M059J (cell line): ENCODE measurements around the gene NBL1. TPM values are rescaled to one million over a fixed set of nuclear protein-coding genes. Genes with fewer than 3 reads are reported as not detected.
A peak's percentile ranks its signal among the peaks of the same experiment; 100 is the strongest.

ENCODE experiments used
- DNase-seq: peaks from one replicate; pipeline ENCODE4 v3.0.0-alpha.2; 2012; ENCODE audit warnings: low read depth
- total RNA-seq: library from RNA; depleted of rRNA; stranded (reverse); fragments of >200 nt; shearing (Covaris generic); gene quantifications from 2 replicates; pipeline ENCODE4 v1.2.3, GENCODE V29; 2014

Gene NBL1
- total RNA-seq, 1 experiment from 2014 or later = 36.9 TPM

DNA sequence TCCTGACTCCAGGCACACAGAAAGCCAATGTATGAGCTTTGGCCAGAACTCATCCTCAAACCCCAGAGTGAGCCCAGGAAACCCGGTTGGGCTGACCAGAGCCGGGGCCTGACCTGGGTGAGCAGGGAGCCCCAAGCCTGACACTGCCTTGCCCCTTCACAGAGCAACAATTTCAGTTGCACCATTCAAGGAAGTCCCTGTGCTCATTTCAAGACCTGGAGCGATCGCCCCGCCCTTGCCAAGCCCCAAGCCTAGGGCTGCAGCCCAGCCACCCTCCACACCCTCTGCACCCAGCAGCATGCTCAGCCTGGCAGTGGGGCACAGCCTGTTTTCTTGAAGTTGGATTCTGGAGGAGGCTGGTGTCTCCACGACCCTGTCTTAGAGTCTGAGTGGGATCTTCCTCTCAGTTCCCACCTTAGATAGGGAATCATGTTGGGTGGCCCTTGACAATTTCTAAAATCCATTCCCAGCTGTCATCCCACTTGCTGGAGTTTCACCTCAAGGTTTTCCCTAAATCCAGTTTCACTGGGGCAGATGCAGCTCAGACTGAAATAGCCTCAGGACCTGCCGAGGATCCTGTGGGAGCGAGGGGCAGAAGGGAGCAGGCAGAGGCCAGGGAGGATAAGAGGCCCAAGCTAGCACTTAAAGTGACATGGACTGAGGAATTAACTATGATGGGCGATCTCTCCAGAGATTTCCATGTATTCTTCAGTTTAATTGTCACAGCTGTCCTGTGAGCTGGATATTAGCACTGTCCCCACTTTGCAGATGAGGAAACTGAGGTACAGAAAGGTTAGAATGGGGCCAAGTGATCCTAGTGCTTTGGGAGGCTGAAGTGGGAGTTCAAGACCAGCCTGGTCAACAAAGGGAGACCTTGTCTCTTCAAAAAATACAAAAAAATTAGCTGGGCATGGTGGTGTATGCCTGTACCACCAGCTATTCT lies 2.5 kb downstream of the NBL1 start:
- no peak for DNase-seq

DNA sequence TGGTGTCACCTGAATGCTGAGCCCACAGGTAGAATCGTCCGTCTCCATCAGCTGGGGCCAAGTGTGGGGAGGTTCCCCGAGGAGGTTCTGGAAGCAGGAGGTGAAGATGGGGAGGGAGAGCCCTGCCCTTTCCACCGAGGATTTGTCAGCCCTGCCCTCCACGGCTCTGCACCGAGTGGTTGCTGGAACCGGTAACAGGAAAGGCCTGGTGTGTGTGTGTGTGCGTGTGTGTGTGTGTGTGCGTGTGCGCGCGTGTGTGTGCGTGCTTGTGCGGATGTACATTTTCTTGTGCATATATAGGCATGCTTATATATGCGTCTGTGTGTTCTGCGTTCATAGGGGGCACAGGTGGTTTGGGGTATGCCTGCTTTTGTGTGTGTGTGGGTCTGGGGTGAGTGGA lies 3.5 kb downstream of the NBL1 start:
- DNase-seq = no peak

DNA sequence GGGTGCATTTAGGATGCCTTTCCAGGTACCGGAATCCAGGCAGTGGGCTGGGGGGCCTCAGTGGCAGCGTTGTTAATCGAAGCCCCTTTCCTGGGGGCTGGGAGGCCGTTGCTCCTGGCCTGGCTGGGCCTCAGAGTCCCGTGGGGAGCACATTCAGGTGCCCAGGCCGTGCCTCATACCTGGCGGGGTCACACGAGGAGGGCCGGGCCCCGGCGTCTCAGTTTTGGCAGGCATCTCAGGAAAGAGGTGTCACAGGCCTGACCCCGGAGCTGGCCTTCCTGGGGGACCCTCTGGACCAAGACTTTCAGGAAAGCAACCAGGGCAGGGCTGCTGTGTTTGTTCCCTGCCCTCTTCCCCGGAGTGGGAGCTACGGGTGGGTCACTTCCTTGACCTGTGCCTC lies 4.1 kb downstream of the NBL1 start:
- no peak for DNase-seq

DNA sequence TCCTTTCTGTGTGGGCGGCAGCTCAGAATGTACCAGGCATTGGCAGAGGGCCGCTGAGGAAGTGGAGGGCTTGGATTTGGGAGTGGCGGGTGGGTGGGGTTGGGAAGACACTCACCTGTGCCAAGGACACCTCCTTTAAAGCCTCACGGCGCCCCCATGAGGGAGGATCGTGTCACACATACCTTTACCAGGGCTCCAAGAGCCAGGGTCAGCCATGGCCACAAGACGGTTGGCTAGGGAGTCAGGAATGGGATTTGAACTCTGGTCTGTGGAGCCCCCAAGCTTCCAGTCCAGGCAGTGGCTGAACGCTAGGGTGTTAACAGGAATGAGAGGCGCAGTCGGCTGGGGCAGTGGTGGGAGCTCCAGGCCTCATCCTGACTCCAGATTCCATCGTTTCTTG lies 4.6 kb downstream of the NBL1 start:
- DNase-seq = peak; percentile 45

DNA sequence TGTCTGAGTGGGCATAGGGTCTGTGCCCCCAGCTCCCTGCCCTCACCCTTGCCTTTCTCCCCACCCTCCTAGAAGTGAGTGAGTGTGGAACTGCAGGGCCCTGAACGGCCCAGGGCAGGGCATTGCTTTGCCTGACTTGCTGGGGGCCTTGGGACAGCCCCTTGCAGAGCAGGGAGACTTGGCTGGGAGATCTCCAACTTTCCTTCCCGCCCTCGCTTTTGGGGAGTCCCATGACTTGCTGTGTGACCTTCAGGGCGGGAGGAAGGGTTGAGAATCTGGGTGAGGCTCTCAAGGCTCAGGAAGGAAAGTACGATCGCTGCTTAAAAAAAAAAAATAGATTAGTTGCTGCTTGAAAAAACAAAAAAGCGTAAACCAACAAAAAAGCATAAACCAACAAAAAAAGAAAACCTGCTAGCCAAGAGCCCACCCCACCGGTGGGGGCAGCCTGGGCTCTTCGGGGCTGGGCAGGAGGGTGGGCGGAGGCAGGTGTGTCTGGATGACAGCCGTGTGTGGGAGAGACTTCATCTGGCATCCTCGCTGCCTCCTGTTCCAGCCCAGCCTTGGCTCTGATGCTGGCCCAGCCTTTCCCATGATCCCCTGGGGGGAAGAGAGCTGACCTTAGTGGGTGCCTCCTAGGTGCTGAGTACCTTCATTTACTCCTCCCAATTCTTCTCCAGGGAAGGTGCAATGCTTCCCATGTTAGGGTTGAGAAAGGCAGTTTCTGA lies 6.5 kb downstream of the NBL1 start:
- no peak for DNase-seq

DNA sequence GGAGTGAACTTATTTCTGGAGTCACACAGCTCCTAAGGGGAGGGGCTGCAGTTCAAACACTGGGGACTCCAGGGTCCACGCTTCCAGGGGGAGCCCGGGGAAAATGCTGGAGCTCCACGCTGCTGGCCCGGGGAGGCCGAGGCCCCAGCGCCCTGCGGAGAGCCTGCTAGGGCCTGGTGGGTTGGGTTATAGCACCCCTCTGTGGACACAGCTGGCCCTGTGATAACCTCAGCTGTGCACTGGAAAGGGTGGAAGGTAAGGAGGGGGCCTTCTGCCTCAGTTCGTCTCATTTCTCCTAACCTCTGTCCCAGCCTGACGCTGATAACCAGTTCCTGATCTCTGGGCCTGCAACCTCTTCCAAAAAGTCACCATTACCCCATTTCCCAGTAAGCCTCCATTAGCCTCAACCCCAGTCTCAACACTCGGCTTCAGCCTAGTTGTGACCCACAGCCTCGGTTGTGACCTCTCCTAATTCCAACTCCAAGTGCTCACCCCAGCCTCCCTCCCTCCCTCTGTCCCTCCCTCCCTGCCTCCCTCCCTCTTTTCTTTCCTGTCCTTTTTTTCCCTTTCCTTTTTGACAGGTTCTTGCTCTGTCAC lies 7.1 kb downstream of the NBL1 start:
- peak; percentile 39 for DNase-seq

DNA sequence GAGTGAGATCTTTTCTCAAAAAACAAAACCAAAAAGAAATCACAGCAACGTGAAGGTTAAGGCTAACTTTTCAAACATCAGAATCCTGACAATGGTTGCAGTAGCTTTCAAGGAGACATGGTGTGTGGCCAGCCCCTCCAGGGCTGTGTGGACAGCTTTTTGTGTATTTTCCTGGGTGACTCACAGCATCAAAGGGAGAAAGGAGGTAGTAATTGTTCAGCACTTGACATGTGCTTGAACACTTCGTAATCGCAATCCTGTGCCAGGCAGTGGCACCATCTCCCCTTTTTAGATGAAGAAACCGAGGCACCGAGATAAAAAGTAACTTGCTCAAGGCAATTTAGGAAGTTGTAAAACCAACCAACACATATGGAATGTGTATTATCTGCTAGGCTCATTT lies 10.3 kb downstream of the NBL1 start:
- peak; percentile 67 for DNase-seq

DNA sequence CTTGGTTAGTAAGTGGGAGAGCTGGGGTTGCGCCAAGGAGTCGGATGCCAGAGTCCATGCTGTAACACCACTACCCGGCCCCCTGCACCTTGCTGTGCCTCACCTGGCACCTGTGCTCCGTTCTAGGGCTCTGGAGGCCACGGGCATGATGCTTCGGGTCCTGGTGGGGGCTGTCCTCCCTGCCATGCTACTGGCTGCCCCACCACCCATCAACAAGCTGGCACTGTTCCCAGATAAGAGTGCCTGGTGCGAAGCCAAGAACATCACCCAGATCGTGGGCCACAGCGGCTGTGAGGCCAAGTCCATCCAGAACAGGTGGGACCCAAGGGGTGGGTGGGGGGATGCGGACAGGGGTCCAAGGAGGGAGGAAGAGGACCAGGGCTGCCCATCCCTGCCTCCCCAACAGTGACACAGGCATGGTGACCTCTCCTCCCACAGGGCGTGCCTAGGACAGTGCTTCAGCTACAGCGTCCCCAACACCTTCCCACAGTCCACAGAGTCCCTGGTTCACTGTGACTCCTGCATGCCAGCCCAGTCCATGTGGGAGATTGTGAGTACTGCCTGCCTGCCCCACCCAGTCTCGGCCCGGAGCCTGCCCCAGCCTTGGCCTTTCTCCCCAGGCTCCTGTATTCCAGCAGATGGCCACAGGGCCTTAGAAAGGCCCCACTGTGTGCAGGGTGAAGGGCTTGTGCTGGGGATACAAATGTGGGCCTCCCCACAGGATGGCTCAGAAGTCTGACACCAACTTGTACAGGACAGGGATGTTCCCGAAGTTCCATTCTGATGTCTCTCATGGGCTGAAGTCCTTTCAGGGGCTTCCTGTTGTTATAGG lies 11.0 kb downstream of the NBL1 start:
- DNase-seq = no peak

DNA sequence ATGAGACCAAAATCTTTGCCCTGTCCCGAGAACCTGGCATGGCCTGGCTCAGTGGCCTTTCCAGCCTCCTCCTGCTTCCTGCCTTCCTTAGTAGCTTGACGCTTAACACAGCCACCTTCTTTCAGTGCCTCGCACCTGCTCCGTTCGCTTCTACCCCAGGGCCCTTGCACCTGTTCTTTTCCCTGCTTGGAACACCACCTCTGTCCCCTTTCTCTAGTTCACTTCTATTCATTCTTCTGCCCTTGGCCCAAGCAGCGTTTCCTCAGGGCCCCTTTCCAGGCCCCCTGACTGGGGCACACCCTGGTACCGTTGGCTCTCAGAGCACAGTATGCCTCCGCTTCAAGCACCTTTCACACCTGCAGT lies 11.6 kb downstream of the NBL1 start:
- DNase-seq = no peak

DNA sequence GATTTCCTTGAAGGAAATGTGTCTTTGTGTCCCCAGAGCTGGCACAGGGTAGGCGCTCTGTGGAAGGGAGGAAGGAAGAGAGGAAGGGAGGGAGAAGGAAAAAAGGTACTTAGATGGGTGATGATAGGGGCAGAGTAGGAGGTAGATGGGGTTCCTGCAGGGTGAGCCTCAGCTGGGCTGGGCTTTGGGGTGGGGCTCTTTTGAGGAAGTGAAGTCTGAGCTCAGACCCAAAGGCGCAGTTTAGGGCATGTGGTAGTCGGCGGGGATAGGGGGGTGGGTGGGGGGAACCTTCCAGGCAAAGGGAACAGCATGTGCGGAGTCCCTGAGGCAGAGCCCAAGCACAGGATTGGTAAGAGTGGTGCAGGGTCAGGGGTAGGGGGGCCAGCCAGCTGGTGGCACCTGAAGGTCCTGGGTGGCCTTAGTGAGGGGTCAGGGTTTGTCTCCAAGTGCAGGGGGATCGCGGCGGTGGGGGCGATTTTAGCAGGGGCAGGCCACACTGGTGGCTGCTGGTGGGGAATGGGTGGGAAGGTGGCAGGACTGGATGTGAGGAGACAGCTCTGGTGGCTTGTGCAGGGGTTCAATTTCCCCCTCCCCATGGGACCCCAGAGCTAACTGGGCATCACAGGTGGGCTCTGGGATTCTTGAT lies 12.1 kb downstream of the NBL1 start:
- no peak for DNase-seq

DNA sequence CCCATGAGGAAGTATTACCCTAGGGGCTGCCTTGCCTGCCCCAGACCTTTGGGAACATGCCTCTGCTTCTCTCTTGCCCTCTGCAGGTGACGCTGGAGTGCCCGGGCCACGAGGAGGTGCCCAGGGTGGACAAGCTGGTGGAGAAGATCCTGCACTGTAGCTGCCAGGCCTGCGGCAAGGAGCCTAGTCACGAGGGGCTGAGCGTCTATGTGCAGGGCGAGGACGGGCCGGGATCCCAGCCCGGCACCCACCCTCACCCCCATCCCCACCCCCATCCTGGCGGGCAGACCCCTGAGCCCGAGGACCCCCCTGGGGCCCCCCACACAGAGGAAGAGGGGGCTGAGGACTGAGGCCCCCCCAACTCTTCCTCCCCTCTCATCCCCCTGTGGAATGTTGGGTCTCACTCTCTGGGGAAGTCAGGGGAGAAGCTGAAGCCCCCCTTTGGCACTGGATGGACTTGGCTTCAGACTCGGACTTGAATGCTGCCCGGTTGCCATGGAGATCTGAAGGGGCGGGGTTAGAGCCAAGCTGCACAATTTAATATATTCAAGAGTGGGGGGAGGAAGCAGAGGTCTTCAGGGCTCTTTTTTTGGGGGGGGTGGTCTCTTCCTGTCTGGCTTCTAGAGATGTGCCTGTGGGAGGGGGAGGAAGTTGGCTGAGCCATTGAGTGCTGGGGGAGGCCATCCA lies 12.8 kb downstream of the NBL1 start:
- no peak for DNase-seq

DNA sequence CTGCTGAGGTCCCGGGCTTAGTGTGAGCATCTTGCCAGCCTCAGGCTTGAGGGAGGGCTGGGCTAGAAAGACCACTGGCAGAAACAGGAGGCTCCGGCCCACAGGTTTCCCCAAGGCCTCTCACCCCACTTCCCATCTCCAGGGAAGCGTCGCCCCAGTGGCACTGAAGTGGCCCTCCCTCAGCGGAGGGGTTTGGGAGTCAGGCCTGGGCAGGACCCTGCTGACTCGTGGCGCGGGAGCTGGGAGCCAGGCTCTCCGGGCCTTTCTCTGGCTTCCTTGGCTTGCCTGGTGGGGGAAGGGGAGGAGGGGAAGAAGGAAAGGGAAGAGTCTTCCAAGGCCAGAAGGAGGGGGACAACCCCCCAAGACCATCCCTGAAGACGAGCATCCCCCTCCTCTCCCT lies 13.4 kb downstream of the NBL1 start:
- no peak for DNase-seq

DNA sequence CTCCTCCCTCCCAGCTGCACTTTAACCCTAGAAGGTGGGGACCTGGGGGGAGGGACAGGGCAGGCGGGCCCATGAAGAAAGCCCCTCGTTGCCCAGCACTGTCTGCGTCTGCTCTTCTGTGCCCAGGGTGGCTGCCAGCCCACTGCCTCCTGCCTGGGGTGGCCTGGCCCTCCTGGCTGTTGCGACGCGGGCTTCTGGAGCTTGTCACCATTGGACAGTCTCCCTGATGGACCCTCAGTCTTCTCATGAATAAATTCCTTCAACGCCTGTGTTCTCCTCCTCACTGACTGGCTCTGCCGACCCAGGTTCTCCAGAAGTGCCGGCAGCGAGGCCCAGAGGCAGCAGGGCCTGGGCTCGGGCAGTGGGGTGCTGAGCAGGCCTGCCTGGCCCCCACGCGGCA lies 14.1 kb downstream of the NBL1 start:
- no peak for DNase-seq

DNA sequence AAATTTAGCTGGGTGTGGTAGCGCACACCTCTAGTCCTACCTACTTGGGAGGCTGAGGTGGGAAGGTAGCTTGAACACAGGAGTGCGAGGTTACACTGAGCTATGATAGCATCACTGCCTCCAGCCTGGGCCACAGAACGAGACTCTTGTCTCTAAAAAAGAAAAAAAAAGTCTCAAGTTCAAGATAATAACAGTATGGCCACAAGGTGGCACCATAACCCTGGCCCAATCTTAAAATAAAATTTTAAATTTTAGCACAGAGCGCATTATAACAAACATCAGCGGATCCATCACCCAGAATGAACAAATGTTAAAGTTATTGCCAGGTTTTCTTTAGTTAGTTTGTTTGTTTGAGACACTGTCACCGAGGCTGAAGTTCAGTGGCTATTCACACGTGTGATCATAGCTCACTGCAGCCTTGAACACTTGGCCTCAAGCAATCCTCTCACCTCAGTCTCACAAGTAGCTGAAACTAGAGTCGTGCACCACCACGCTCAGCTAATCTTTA lies 17.7 kb downstream of the NBL1 start:
- peak; percentile 47 for DNase-seq

DNA sequence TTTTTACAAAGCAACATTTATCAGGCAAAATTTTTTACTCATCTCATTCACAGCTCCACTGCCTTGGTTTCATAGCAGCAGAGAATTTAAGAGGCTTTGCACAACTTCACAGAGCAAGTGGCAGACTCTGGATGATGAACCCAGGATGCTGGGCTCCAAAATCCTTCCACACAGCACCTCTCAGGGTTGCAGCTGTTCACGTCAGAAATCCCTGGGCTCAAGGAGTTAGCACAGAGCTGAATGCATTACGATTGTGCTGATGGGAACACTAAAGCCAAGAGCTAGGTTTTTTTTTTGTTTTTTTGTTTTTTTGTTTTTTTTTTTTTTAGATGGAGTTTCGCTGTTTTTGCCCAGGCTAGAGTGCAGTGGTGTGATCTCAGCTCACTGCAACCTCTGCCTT lies 18.2 kb downstream of the NBL1 start:
- DNase-seq = no peak

DNA sequence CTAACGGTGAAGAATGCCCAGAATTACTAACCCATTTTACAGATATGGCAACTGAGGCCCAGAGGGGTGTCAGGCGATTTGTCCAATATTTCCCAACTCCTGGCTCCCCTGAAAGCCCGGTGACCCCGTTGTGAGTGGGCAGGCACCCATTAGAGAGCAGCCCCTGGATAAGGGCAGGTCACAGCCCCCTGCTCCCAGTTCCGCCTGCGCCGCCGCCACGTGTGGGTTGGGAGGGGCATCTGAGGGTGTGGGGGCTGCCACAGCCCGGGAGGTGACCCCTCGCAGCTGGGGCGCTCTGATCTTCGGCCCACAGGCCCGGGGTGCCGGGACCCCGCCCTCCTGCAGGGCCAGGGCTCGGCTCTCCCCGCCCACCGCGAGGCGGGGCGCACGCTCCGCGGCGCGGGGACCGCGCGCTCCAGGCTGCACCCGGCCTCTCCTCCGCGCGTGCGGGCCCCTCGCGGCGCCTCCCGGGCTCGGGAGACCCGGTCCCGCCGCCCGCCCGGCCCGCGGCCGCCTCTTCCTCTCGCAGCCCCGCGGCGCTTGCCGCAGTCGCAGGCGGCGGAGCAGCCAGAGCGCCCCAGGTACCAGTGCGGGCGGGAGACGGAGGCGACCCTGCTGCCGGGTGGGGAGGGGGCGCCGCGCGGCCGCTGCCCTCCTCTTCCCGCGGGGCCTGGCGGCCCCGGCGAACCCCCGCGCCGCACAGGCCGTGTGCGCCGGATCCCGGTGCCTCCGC lies 20.5 kb downstream of the NBL1 start, which contains the start of gene HTR6:
Gene HTR6 (plus strand): TSS at position 423 of the 733 bp plus-strand sequence. CDS start 879 bp downstream, outside the sequence.
- DNase-seq = no peak

DNA sequence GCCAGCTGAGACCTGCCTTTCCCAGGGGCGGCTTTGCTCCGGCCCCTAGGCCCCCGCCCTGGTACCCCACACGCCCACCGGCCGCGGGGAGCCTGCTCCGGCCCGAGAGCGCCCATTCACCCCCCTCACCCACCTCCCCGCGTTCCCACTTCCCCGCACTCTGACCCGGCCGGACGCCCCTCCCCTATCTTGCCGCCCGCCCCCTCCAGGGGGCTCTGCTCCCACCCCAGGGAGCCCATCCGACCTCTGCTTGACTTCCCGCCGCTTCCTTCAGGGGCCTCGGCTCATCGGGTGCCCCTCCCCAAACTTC lies 21.0 kb downstream of the NBL1 start:
- no peak for DNase-seq

DNA sequence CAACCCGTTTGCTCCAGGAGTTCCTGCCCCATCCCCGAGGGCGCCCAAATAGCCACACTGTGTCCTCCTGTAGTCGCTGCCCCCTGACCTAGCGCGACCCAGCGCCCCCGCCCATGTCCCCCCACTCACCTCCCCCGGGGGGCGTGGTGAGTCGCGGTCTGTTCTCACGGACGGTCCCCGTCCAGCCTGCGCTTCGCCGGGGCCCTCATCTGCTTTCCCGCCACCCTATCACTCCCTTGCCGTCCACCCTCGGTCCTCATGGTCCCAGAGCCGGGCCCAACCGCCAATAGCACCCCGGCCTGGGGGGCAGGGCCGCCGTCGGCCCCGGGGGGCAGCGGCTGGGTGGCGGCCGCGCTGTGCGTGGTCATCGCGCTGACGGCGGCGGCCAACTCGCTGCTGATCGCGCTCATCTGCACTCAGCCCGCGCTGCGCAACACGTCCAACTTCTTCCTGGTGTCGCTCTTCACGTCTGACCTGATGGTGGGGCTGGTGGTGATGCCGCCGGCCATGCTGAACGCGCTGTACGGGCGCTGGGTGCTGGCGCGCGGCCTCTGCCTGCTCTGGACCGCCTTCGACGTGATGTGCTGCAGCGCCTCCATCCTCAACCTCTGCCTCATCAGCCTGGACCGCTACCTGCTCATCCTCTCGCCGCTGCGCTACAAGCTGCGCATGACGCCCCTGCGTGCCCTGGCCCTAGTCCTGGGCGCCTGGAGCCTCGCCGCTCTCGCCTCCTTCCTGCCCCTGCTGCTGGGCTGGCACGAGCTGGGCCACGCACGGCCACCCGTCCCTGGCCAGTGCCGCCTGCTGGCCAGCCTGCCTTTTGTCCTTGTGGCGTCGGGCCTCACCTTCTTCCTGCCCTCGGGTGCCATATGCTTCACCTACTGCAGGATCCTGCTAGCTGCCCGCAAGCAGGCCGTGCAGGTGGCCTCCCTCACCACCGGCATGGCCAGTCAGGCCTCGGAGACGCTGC lies 21.7 kb downstream of the NBL1 start:
- no peak for DNase-seq

DNA sequence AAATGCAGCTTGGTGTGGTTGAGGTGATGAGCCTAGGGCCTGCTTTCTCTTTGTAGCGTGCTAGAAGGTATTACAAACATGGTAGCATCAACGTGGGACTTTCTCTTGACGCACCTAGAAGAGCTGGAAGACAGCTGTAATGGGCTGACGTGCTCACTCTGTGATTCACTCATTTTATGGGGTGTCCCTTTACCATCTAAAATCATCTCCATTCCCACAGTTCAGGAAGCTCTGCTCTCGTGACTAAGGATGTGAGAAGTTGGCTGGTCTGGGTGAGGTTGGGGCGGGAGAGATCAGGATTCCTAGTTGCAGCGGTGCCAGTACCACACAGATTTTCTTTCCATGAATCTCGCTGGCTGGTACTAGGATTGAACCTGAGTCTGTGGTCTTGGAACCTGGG lies 24.8 kb downstream of the NBL1 start:
- DNase-seq = peak; percentile 72
